PC-3 (cell line): ENCODE data around the gene MBLAC1.

Experiments
- CTCF ChIP-seq: fragments of 300-600 bp; sonication (generic); conservative IDR thresholded peaks from 2 replicates; pipeline ENCODE4 v1.5.1; 2017; ENCODE audit warnings: antibody characterized with exemption, low read depth, mild to moderate bottlenecking, low read length
- EZH2 ChIP-seq: fragments of 300-600 bp; sonication (generic); IDR thresholded peaks from one replicate; pipeline ENCODE4 v1.6.1; 2017; ENCODE audit warnings: antibody characterized with exemption, mild to moderate bottlenecking, low read length; ENCODE audit not compliant: unreplicated experiment

DNA sequence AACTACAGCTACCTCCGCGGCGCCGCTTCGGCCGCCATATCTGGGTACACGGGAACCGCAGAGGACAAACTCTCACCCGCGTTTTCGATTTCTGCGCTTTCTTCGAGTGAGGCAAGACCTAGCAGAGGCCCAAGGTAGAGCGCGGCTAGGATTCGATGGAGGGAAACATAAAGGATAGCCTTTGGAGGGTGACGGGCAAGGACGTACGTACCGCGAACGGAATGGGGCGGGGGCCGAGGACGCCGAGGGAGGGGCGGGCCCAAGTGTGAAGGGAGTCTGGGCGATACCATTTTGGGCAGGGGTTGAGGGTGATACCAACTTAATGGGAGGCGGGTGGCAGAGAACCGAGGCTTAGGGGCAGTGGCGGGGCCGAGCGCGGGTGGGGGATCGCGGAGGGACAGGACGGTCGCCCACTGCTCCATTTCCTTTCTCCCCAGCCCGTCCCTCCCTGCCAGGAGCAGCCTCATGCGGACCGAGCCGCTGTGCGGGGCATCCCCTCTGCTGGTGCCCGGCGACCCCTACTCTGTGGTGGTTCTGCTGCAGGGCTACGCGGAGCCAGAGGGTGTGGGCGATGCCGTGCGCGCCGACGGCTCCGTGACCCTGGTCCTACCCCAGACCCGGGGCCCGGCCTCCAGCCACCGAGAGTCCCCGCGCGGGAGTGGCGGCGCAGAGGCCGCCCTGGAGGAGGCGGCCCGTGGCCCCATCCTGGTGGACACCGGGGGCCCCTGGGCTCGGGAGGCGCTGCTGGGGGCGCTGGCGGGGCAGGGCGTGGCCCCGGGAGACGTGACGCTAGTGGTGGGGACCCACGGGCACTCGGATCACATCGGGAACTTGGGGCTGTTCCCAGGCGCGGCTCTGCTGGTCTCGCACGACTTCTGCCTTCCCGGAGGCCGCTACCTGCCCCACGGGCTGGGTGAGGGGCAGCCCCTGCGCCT is at the start of gene MBLAC1:
- no peak for TF ChIP-seq CTCF
- TF ChIP-seq EZH2, result no peak
